22Rv1 (cell line): ENCODE data around the gene CREB5.

Source experiments
- H3K27ac ChIP-seq: fragments of 450-650 bp; 2 replicates; pipeline ENCODE4 v1.5.1; 2017
- ZFX ChIP-seq: fragments of 450-650 bp; IDR thresholded peaks from 2 replicates; pipeline ENCODE4 v1.6.1; 2017; ENCODE audit warnings: antibody characterized with exemption, borderline replicate concordance
- TF ChIP-seq, protein P1 (sequence below): fragments of 450-650 bp; IDR thresholded peaks from 2 replicates; pipeline ENCODE4 v1.5.1; 2017; ENCODE audit warnings: mild to moderate bottlenecking

The CREB5 gene

DNA sequence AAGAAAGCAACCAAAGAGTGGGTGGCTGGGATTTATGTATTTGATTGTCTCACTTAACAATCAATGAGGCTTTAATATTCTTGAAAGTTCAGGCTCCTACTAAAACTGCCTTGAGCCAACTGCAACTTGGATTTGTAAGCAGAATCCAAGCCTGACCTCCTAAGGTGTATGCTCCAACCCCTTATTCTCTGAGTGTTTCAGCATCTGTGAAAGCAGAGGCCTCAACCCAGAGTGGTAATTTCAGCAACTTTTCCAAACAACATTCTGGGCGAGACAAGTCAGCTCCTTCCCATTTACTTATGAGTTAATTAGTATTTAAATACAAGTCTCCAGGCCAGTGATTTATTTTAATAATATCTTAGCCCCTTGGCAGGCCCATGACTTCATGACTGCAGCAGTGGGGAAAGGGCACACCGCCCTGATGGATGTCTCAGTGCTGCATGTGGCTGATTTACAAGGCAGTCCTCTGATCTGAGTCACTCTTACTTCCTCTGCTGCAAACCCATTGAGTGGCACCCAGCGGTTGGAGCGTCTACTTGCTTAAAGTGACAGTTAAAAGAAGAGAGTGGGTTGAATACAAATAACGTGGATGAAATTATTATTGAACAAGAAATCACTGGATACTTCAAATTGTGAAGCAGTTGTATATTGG lies 336.7 kb downstream of the CREB5 start:
- no peak overlapping the region for H3K27ac ChIP-seq

DNA sequence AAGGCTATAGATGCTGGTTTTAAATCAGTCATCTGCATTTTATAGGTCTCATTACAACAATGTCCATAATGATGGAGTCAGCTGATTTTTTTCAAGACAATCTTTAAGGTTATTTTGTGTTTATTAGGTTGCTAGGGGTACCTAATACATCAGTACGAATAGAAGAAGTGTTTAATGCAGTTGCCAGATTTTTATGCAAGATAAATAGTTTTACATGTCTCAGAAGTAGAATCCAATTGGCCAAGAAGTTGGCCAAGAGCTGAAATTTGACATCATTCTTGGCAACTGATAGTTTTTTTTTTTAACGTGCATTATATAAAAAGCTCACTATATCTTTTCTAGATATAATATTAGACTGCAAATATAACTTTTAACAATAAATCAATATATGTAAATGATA lies 337.3 kb downstream of the CREB5 start:
- TF ChIP-seq ZFX: no peak
- TF ChIP-seq, protein P1, sequence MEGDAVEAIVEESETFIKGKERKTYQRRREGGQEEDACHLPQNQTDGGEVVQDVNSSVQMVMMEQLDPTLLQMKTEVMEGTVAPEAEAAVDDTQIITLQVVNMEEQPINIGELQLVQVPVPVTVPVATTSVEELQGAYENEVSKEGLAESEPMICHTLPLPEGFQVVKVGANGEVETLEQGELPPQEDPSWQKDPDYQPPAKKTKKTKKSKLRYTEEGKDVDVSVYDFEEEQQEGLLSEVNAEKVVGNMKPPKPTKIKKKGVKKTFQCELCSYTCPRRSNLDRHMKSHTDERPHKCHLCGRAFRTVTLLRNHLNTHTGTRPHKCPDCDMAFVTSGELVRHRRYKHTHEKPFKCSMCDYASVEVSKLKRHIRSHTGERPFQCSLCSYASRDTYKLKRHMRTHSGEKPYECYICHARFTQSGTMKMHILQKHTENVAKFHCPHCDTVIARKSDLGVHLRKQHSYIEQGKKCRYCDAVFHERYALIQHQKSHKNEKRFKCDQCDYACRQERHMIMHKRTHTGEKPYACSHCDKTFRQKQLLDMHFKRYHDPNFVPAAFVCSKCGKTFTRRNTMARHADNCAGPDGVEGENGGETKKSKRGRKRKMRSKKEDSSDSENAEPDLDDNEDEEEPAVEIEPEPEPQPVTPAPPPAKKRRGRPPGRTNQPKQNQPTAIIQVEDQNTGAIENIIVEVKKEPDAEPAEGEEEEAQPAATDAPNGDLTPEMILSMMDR: no peak
- no peak overlapping the region for H3K27ac ChIP-seq

More for the DNA sequence above, 336.7 kb downstream of the CREB5 start:
- TF ChIP-seq ZFX: no peak
- TF ChIP-seq, protein P1: no peak

DNA sequence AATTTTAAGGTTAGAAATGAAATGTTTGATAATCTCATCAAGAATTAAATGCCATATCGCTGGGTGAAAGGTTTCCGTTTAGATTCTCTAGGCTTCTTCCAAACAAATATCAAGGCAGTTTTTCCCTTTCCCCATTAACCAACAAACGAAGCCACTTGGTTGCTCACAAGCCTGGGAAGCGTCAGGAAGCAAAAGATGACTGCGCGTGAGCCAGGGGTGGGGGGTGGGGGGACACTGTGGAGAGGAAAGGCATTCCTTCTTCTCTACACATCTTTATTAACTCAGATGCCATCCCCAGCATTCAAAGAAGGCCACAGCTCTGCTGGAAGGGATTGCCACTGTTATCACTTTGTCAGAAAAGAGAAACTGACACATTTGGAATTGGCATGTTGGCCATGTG lies 338.7 kb downstream of the CREB5 start:
- TF ChIP-seq ZFX: no peak
- TF ChIP-seq, protein P1: no peak
- H3K27ac ChIP-seq: no peak overlapping the region

- H3K27ac ChIP-seq: no peak overlapping the region
- no peak for TF ChIP-seq ZFX
- TF ChIP-seq, protein P1: no peak
These were observed 341.3 kb downstream of the CREB5 start for GRCh38 chr7:28753613-28754012.

DNA sequence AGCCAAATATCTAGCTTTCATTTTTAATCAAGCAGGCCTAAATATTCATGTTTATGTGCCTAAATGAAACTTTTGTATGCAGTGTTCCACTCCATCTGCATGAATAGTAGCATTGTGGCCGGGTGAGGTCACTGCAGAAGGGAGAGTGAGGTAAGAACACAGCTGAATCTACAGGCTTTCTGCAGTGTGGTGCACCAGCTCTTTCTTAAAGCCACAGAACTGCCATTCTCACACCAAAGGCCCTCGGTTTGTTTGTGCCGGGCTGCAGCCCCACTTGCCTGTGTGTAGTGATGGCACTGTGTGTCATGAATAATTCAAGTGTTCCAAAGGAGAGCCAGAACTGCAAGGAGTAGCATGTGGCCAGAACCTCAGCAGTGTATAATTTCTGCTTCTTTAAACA lies 341.7 kb downstream of the CREB5 start:
- TF ChIP-seq, protein P1: 0 out of 2 replicates have a peak, but pooled peaks have one; percentile 10
- TF ChIP-seq ZFX: no peak
- no peak overlapping the region for H3K27ac ChIP-seq

- TF ChIP-seq, protein P1: no peak
- no peak for TF ChIP-seq ZFX
- no peak overlapping the region for H3K27ac ChIP-seq
These were observed 342.1 kb downstream of the CREB5 start for GRCh38 chr7:28754447-28754846.

GRCh38 chr7:28755255-28755654 lies 342.9 kb downstream of the CREB5 start:
- no peak for TF ChIP-seq ZFX
- TF ChIP-seq, protein P1: no peak
- H3K27ac ChIP-seq: no peak overlapping the region
